Breast epithelium (tissue), 4 donors: ENCODE data around the gene OR5B17. TPM values are rescaled to one million over a fixed set of nuclear protein-coding genes. Genes with fewer than 3 reads are reported as not detected.

Source experiments
- DNase-seq, 2 donors: peaks; one replicate each; pipeline ENCODE4 v3.0.0-alpha.2; 2019; ENCODE audit warnings: low spot score in 2 of 2
- H3K27ac ChIP-seq, 2 donors: fragments of 200-600 bp; sonication (generic) in 1 of 2; one replicate each; pipeline ENCODE4 v1.5.1; 2016 to 2019; ENCODE audit warnings: mild to moderate bottlenecking in 1 of 2
- H3K27me3 ChIP-seq, 2 donors: fragments of 200-600 bp; sonication (generic) in 1 of 2; one replicate each; pipeline versions ENCODE4 v1.5.1 to v1.6.0; 2017 to 2019; ENCODE audit warnings: control low read depth in 1 of 2, mild to moderate bottlenecking in 1 of 2
- H3K36me3 ChIP-seq: fragments of 200-600 bp; one replicate; pipeline ENCODE4 v1.5.1; 2019
- H3K4me1 ChIP-seq, 2 donors: fragments of 200-600 bp; sonication (generic); one replicate each; pipeline ENCODE4 v1.5.1; 2016 to 2019; ENCODE audit warnings: control low read depth in 1 of 2
- H3K4me3 ChIP-seq, 3 donors: fragments of 200-600 bp; sonication (generic); 1 replicate in 2 of 3; 2 replicates in 1 of 3; pipeline ENCODE4 v1.5.1; 2016 to 2019; ENCODE audit warnings: mild to moderate bottlenecking in 3 of 3, moderate library complexity in 2 of 3
- H3K9me3 ChIP-seq, 2 donors: fragments of 200-600 bp; sonication (generic) in 1 of 2; one replicate each; pipeline ENCODE4 v1.5.1; 2016 to 2019; ENCODE audit warnings: control low read depth in 1 of 2
- POLR2A ChIP-seq: fragments of 450-650 bp; IDR thresholded peaks from one replicate; pipeline ENCODE4 v1.6.1; 2016; ENCODE audit warnings: antibody characterized with exemption, mild to moderate bottlenecking, moderate library complexity
- POLR2AphosphoS5 ChIP-seq, 3 donors: sonication (generic); formaldehyde crosslinking; IDR thresholded peaks; one replicate each; pipeline ENCODE4 v1.6.1; 2017; ENCODE audit warnings: antibody characterized with exemption in 3 of 3
- intact Hi-C: fragments of 100-400 bp; cut with DNase I; formaldehyde crosslinking; loops from one replicate; pipeline ENCODE4 v1.15.1; 2023; ENCODE audit warnings: low total_unique reads
- total RNA-seq, 3 donors: library from RNA; depleted of rRNA; stranded (reverse); fragments of >200 nt; gene quantifications; one replicate each; pipeline ENCODE4 v1.1.0, GENCODE V29; 2016
- TF ChIP-seq, protein P1 (sequence below), 3 donors: fragments of 450-650 bp; IDR thresholded peaks; one replicate each; pipeline ENCODE4 v1.5.1; 2016 to 2017; ENCODE audit warnings: antibody characterized with exemption in 3 of 3, mild to moderate bottlenecking in 3 of 3, moderate library complexity in 3 of 3

Gene OR5B17
- total RNA-seq, 3 donors from 2014 or later = not detected

DNA sequence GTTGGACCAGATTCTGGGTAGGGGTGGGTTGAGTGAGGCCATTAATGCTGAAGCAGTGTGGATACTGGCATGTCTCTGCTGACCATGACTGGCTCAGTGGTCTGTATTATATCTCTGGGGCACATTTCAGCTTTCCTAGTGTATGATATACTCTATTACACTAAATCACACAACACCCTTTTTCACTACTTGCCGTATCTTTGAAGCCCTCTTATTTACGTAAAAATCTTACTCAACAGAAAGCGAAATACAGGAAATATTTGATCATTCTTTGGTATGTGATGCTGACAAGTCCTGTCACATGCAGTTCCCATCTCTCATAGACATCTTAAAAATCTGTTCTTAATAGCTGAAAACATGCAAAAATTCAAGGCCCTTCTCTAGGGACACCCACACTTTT is 40.3 kb downstream of the OR5B17 start:
- no peak for TF ChIP-seq POLR2AphosphoS5 (IDR thresholded peaks at IDR 0.05)
- TF ChIP-seq, protein P1, sequence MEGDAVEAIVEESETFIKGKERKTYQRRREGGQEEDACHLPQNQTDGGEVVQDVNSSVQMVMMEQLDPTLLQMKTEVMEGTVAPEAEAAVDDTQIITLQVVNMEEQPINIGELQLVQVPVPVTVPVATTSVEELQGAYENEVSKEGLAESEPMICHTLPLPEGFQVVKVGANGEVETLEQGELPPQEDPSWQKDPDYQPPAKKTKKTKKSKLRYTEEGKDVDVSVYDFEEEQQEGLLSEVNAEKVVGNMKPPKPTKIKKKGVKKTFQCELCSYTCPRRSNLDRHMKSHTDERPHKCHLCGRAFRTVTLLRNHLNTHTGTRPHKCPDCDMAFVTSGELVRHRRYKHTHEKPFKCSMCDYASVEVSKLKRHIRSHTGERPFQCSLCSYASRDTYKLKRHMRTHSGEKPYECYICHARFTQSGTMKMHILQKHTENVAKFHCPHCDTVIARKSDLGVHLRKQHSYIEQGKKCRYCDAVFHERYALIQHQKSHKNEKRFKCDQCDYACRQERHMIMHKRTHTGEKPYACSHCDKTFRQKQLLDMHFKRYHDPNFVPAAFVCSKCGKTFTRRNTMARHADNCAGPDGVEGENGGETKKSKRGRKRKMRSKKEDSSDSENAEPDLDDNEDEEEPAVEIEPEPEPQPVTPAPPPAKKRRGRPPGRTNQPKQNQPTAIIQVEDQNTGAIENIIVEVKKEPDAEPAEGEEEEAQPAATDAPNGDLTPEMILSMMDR (IDR thresholded peaks at IDR 0.05) = no peak
- no peak for TF ChIP-seq POLR2A
- H3K9me3 ChIP-seq = no peaks in the 10 kb centered on the region
- intact Hi-C loops = no loop called here
- H3K27ac ChIP-seq = no peak overlapping the region
- no peak overlapping the region for H3K4me3 ChIP-seq
- H3K4me1 ChIP-seq = no peaks in the 10 kb centered on the region
- H3K27me3 ChIP-seq = no peaks in the 10 kb centered on the region
- no peaks in the 10 kb centered on the region for H3K36me3 ChIP-seq
- DNase-seq = no peak

DNA sequence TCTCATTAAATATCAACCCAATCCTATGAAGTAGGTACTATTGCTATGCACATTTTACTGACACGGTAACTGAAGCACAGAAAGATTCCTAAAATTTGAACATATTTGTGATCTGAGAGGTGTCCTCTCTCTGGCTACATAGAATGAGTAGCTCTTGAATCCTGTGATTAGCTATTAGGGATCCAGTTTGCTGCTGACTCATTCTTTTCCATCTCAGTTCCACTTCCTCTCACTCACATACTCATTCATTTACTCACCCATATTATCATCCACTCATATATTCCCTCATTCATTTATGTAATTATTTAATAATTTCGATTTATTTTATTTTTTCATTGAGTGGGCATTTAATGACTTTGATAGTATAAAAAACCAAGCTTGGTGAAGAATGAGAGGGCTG is 42.7 kb downstream of the OR5B17 start:
- no peak for DNase-seq
- H3K36me3 ChIP-seq = no peaks in the 10 kb centered on the region
- no peak for TF ChIP-seq POLR2A
- no peak for TF ChIP-seq POLR2AphosphoS5 (IDR thresholded peaks at IDR 0.05)
- TF ChIP-seq, protein P1 (IDR thresholded peaks at IDR 0.05) = no peak
- peaks cover 0 to 4% of the 10 kb centered on the region in 2 donors for H3K9me3 ChIP-seq
- no peak overlapping the region for H3K27ac ChIP-seq
- no peaks in the 10 kb centered on the region for H3K27me3 ChIP-seq
- H3K4me1 ChIP-seq = no peaks in the 10 kb centered on the region
- H3K4me3 ChIP-seq = no peak overlapping the region
- intact Hi-C loops = no loop called here

Other genes starting within 250 kb of the OR5B17 start
- gene OR9I1, start 233.5 kb downstream of the OR5B17 start, total RNA-seq = not detected
- gene OR9Q2, start 170.0 kb downstream of the OR5B17 start, total RNA-seq = not detected
- gene OR1S2, start 154.9 kb downstream of the OR5B17 start, total RNA-seq = not detected
- gene OR1S1, start 146.3 kb downstream of the OR5B17 start, total RNA-seq = not detected
- not detected for gene OR10Q1, start 130.2 kb downstream of the OR5B17 start, total RNA-seq
- gene OR10W1, start 90.8 kb downstream of the OR5B17 start, total RNA-seq = not detected
- gene OR5B3, start 47.8 kb upstream of the OR5B17 start, total RNA-seq = not detected
- gene OR5B2, start 69.1 kb upstream of the OR5B17 start, total RNA-seq = not detected
- not detected for gene OR5B12, start 83.2 kb upstream of the OR5B17 start, total RNA-seq
- gene OR5B21, start 149.0 kb upstream of the OR5B17 start, total RNA-seq = not detected
- gene LPXN, start 216.8 kb upstream of the OR5B17 start, total RNA-seq = 10 to 100 TPM in 2 of 3 donors, 1 to 10 TPM in 1; 9.2 to 21.9 (median 18.3) TPM
- 10 to 100 TPM; 45.6 to 64.2 (median 54.9) TPM for gene ZFP91, start 220.0 kb upstream of the OR5B17 start, total RNA-seq